Motor neuron (in vitro differentiated cells): ENCODE data around the gene RALGDS. TPM values are rescaled to one million over a fixed set of nuclear protein-coding genes. Genes with fewer than 3 reads are reported as not detected.
"Not testable (repeated sequence)": the region's sequence is repeated elsewhere in the genome, so short reads cannot be mapped to it uniquely, and the experiment has no call there.

Source experiments
- ATAC-seq, 8 experiments: fragments of 200-7000 bp; cut with Tn5 transposase; replicated peaks in 6 of 8; 2 replicates each; pipeline ENCODE4 v1.8.0; 2021; ENCODE audit warnings: mild to moderate bottlenecking in 8 of 8, moderate library complexity in 8 of 8
- H3K27ac ChIP-seq, 2 donors: fragments of 250-450 bp; sonication (Bioruptor Pico); 2 replicates each; pipeline ENCODE4 v1.9.0; 2021; ENCODE audit warnings: antibody characterized with exemption in 2 of 2, mild to moderate bottlenecking in 2 of 2, moderate library complexity in 1 of 2
- H3K4me1 ChIP-seq, 2 donors: fragments of 250-450 bp; sonication (Bioruptor Pico); replicated peaks in 1 of 2; 2 replicates each; pipeline ENCODE4 v1.6.1; 2021; ENCODE audit warnings: antibody characterized with exemption in 2 of 2, mild to moderate bottlenecking in 2 of 2, moderate library complexity in 1 of 2
- H3K4me3 ChIP-seq, 5 donors: fragments of 250-450 bp; sonication (Bioruptor Pico); 2 replicates each; pipeline ENCODE4 v1.9.0; 2021; ENCODE audit warnings: antibody characterized with exemption in 5 of 5, mild to moderate bottlenecking in 5 of 5, moderate library complexity in 4 of 5
- WGBS, 10 experiments: fragments of 450-650 bp; shearing (Covaris generic); methylation state at CpG; one replicate each; pipeline ENCODE4 v1.0.0; 2022; 5-methylcytosine and 5-hydroxymethylcytosine counted together
- in situ Hi-C, 9 experiments: fragments of 400-800 bp; cut with MboI; loops; one replicate each; pipeline ENCODE4 v1.15.0; 2021; ENCODE audit warnings: low sequenced_read_pairs in 9 of 9, low pct_unique_long_range_greater_than_20kb in 2 of 9; ENCODE audit not compliant: unreplicated experiment in 9 of 9
- total RNA-seq, 8 experiments: library from RNA; unstranded; fragments of 300-600 nt; gene quantifications; 2 replicates each; pipeline versions ENCODE4 v1.2.3 to v1.2.4, GENCODE V29; 2022

The RALGDS gene
- total RNA-seq, 8 experiments from 2014 or later: 18.3 to 85.1 (median 52.9) TPM

DNA sequence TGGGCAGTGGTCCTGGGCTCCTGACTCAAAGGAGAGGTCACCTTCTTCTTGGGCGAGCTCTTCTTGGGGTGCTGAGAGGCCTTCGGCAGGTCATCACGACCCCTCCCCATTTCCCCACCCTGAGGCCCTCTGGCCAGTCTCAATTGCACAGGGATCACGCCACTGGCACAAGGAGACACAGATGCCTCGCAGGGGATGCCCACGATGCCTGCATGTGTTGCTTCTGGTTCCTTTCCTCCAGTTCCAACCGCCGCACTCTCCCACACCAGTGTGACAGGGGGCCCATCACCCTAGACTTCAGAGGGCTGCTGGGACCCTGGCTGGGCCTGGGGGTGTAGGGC, 57.9 kb downstream of the RALGDS start:
- ATAC-seq: no peak
- peaks cover 16 to 20% of the 10 kb centered on the region in 2 donors for H3K4me1 ChIP-seq
- no peak overlapping the region for H3K4me3 ChIP-seq
- H3K27ac ChIP-seq: no peak overlapping the region
- WGBS, 10 experiments: 100% methylated on average over 2 of the region's 8 CpGs; no CpG with 5 or more reads in 9 of the 10 experiments
- in situ Hi-C loops: no loop called here

DNA sequence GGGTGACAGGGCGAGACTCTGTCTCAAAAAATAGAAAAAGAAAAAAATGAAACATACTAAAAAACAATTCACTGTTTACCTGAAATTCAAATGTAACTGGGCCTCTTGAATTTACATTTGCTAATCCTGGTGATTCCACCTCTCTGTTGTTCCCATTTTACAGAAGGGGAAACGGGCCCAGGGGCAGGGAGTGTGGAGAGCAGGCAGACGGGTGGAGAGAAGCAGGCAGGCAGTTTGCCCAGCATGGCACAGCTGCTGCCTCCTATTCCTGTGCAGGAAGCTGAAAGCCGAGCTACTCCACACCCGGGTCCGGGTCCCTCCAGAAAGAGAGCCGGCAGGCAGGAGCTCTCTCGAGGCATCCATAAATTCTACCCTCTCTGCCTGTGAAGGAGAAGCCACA, 58.5 kb downstream of the RALGDS start:
- H3K4me1 ChIP-seq: peaks cover 16 to 20% of the 10 kb centered on the region in 2 donors
- H3K4me3 ChIP-seq, H3K27ac ChIP-seq, in situ Hi-C loops: not testable (repeated sequence)
- ATAC-seq: peak in 1 of 8 experiments; percentile 14
- no CpG with 5 or more reads among the region's 8 CpGs for WGBS, 10 experiments

DNA sequence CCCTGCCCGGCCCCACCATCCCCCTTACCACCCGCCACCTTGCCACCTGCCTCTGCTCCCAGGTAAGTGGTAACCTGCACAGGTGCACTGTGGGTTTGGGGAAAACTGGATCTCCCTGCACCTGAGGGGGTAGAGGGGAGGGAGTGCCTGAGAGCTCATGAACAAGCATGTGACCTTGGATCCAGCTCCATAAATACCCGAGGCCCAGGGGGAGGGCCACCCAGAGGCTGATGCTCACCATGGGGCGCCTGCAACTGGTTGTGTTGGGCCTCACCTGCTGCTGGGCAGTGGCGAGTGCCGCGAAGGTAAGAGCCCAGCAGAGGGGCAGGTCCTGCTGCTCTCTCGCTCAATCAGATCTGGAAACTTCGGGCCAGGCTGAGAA, 59.3 kb downstream of the RALGDS start, which contains the start of gene CEL:
CEL (plus strand) TSS at position 218 of the 382 bp plus-strand sequence; CDS start at position 240, 22 bp downstream.
- peak within 1 kb of the TSS in 1 of 2 donors; percentile 20 for H3K27ac ChIP-seq
- H3K4me3 ChIP-seq, in situ Hi-C loops, ATAC-seq: not testable (repeated sequence)
- peaks cover 16 to 20% of the 10 kb centered on the region in 2 donors for H3K4me1 ChIP-seq
- WGBS, 10 experiments: no CpG with 5 or more reads among the region's 9 CpGs

DNA sequence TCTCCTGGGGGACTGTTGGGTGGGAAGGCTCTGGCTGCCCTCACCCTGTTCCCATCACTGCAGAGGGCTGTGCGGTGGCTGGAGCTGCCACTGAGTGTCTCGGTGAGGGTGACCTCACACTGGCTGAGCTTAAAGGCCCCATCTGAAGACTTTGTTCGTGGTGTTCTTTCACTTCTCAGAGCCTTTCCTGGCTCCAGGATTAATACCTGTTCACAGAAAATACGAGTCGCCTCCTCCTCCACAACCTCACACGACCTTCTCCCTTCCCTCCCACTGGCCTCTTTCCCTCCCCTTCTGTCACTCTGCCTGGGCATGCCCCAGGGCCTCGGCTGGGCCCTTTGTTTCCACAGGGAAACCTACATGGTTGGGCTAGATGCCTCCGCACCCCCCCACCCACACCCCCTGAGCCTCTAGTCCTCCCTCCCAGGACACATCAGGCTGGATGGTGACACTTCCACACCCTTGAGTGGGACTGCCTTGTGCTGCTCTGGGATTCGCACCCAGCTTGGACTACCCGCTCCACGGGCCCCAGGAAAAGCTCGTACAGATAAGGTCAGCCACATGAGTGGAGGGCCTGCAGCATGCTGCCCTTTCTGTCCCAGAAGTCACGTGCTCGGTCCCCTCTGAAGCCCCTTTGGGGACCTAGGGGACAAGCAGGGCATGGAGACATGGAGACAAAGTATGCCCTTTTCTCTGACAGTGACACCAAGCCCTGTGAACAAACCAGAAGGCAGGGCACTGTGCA, 59.8 kb downstream of the RALGDS start:
- H3K4me3 ChIP-seq, in situ Hi-C loops: not testable (repeated sequence)
- H3K4me1 ChIP-seq: peaks cover 16 to 20% of the 10 kb centered on the region in 2 donors
- ATAC-seq: peak; percentile 51 to 90 (median 80)
- no CpG with 5 or more reads among the region's 14 CpGs for WGBS, 10 experiments
- peak overlapping the region in 1 of 2 donors; percentile 20 for H3K27ac ChIP-seq

DNA sequence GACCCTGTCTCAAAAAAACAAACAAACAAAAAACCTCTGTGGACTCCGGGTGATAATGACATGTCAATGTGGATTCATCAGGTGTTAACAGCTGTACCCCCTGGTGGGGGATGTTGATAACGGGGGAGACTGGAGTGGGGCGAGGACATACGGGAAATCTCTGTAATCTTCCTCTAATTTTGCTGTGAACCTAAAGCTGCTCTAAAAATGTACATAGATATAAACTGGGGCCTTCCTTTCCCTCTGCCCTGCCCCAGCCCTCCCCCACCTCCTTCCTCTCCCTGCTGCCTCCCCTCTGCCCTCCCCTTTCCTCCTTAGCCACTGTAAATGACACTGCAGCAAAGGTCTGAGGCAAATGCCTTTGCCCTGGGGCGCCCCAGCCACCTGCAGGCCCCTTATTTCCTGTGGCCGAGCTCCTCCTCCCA, 60.6 kb downstream of the RALGDS start:
- peak; percentile 42 to 74 (median 53) for ATAC-seq
- in situ Hi-C loops: no loop called here
- peaks cover 16 to 20% of the 10 kb centered on the region in 2 donors for H3K4me1 ChIP-seq
- 20 to 40% methylated on average over 1 to 3 of the region's 6 CpGs; no CpG with 5 or more reads in 8 of the 10 experiments for WGBS, 10 experiments
- H3K4me3 ChIP-seq: no peak overlapping the region
- peak overlapping the region in 1 of 2 donors; percentile 1 for H3K27ac ChIP-seq

DNA sequence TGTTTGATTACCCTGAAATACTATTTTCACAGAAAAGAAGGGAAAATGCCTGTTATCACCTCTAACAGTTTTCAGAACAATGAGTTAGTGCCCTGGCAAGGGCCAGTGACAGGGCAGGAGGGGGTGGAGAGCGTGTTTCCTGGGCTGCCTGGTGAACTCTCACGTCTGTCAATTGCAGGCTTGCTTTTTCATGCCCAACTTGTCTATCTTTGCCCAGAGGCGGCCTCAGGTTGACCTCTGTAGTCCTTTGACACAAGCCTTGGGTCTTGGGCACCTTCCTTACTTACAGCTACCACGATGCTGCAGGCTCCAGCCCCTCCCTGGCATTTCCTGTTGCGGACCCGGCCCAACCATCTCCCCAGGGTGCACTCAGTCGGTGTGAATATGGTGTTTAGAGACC, 61.4 kb downstream of the RALGDS start:
- H3K27ac ChIP-seq: no peak overlapping the region
- ATAC-seq: no peak
- 13 to 88% (median 58%) methylated on average over 2 to 3 of the region's 7 CpGs; no CpG with 5 or more reads in 6 of the 10 experiments for WGBS, 10 experiments
- H3K4me1 ChIP-seq: peaks cover 16 to 20% of the 10 kb centered on the region in 2 donors
- no peak overlapping the region for H3K4me3 ChIP-seq
- in situ Hi-C loops: no loop called here

DNA sequence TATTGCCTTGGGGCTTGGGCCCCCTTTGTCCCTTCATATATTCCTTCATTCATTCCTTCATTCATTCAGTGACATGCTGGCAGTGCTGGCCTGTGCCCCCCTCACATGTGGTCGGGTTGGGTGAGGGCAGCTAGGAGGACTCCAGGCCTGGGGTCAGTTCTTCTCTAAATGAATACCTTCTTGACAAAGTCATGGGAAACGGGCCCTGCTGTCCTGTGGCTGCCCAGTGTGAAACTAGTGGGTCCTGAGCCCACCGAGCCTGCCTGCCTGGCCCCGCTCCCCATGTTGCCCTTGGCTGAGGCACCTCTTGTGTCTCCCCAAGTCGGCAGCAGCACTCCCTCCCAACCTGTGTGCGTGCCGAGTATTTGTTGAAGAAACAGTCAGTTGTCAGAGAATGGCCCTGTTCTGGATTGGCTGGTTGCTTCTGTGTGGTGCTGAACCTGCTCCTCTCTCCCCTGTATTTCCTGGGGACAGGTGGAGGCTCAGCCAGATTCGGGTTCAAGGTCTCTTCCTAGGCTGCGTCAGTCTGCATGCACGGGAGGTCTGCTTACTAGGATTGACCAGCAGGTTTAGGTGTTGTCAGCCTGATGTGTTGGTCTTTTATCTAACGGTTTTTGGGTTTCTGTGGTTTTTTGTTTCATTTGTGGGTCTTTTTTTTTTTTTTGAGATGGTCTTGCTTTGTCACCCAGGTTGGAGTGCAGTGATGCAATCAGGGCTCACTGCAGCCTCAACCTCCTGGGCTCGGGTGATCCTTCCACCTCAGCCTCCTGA, 62.3 kb downstream of the RALGDS start:
- ATAC-seq: no peak
- in situ Hi-C loops: no loop called here
- Histone ChIP-seq H3K27ac (no peak overlapping the region), H3K4me3 (no peak overlapping the region), H3K4me1 (peaks cover 16 to 20% of the 10 kb centered on the region in 2 donors)
- 53 to 100% (median 78%) methylated on average over 2 to 6 of the region's 12 CpGs; no CpG with 5 or more reads in 2 of the 10 experiments for WGBS, 10 experiments

DNA sequence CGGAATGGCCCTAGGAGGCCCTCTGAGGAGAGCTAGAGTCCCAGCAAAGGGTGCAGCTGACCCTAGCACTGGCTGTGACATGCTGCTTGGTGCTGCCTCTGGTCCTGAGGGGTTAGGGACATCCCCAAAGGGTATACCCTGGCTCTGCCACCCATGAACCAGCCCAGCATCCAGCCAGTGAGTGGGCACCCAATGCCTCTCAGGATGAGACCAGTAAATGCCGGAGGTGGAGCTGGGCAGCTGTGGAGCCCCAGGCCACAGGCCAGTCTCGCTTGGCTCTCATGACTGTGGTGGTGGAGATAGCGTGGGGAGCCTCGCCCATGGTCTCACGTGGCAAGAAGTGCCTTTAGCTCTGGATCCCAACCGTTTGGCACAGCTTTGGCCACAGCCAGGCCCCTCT, 63.0 kb downstream of the RALGDS start:
- 100% methylated on average over 5 of the region's 7 CpGs; no CpG with 5 or more reads in 9 of the 10 experiments for WGBS, 10 experiments

DNA sequence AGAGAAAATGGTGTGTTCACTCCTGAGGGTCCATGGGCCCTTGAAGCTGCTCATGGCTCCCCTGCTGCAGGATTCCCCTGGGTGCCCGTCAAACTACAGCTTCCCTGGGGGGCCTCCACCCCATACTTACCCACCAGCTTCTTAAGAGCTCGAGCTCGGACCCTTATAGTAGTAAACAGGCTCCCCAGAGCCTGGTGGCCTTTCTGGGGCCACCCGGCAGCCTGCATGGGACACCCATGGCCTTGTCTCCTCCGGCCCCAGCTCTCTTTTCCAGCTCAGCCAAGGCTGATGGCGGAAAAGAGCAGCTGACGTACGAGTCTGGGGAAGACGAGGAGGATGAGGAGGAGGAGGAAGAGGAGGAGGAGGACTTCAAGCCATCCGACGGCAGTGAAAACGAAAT, 63.5 kb downstream of the RALGDS start:
- WGBS, 10 experiments: 100% methylated on average over 4 of the region's 12 CpGs; no CpG with 5 or more reads in 9 of the 10 experiments
- Histone ChIP-seq H3K4me1 (peaks cover 16 to 20% of the 10 kb centered on the region in 2 donors), H3K27ac (no peak overlapping the region), H3K4me3 (no peak overlapping the region)
- no peak for ATAC-seq
- in situ Hi-C loops: no loop called here

More for the DNA sequence above, 63.0 kb downstream of the RALGDS start:
- no peak for ATAC-seq
- H3K4me1 ChIP-seq: peaks cover 16 to 20% of the 10 kb centered on the region in 2 donors
- no peak overlapping the region for H3K27ac ChIP-seq
- in situ Hi-C loops: no loop called here
- no peak overlapping the region for H3K4me3 ChIP-seq

DNA sequence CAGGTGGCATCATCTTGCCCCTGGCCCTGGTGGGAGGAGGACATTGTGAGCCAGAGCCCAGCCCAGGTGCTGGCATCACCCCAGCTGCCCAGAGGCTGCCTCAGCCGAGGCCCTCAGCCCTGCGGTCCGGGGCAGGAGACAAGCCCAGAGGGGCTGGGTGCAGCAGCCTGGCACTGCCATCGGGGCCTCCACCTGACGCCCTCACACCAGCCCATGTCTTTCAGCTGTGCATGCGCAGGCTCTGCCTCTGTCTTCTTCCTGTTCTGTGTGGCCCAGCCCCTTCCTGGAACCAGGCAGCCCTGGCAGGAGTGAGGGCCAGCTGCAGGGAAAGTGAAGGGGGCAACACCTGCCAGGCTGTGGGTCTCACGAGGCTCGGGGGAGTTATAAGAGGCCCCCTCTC, 64.0 kb downstream of the RALGDS start:
- Histone ChIP-seq H3K4me3 (no peak overlapping the region), H3K4me1 (peaks cover 16 to 20% of the 10 kb centered on the region in 2 donors), H3K27ac (no peak overlapping the region)
- in situ Hi-C loops: no loop called here
- no peak for ATAC-seq
- 86 to 100% methylated on average over 2 to 3 of the region's 8 CpGs; no CpG with 5 or more reads in 8 of the 10 experiments for WGBS, 10 experiments

DNA sequence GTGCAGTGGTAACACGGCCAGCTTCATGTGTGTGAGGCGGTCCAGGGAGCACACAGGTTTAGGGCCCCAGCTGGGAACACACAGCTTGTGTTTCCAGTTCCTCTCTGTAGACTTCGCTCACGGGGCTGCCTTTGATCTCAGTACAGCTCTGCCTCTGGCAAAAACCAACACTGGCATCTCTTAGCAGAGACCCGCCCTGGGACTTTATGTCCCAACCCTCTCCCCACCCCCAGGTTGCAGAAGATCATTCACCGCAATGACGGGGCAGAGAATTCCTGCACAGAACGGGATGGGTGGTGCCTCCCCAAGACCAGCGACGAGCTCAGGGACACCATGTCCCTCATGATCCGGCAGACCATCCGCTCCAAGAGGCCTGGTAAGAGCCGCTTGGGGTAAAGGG, 64.5 kb downstream of the RALGDS start:
- Histone ChIP-seq H3K27ac (no peak overlapping the region), H3K4me3 (no peak overlapping the region), H3K4me1 (peaks cover 16 to 20% of the 10 kb centered on the region in 2 donors)
- 60 to 100% (median 100%) methylated on average over 1 to 3 of the region's 13 CpGs; no CpG with 5 or more reads in 6 of the 10 experiments for WGBS, 10 experiments
- in situ Hi-C loops: no loop called here
- ATAC-seq: no peak

DNA sequence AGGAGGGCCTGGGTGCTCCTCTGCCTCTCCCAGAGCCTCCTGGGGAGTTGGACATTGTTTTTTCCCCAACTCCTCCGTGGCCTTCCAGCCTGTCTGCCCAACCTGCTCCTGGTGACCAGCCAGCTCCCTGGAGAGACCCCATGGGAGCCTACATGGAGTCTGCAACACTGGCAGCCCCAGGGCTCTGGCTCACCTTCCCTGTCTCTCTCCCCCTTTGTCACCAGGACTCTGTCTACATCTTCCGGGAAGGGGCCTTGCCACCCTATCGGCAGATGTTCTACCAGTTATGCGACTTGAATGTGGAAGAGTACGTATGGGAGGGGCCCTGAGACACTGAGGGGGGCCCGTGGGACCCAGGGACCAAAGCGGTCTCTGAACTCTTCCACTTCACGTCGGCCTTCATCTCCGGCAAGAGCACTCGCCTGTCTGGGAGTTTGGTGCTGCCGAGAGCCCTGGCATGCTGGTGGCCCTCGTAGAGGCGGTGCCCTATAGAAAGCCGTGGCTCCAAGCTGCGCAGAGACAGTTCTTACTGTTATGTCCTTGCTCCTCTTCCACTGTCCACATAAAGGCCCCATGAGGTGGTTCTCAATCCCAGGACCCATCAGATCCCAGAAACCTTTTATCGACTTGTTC, 65.1 kb downstream of the RALGDS start:
- ATAC-seq: no peak
- in situ Hi-C loops: no loop called here
- H3K4me3 ChIP-seq: no peak overlapping the region
- peaks cover 9 to 13% of the 10 kb centered on the region in 2 donors for H3K4me1 ChIP-seq
- 80 to 100% (median 98%) methylated on average over 1 to 16 of the region's 17 CpGs; no CpG with 5 or more reads in 2 of the 10 experiments for WGBS, 10 experiments
- no peak overlapping the region for H3K27ac ChIP-seq

DNA sequence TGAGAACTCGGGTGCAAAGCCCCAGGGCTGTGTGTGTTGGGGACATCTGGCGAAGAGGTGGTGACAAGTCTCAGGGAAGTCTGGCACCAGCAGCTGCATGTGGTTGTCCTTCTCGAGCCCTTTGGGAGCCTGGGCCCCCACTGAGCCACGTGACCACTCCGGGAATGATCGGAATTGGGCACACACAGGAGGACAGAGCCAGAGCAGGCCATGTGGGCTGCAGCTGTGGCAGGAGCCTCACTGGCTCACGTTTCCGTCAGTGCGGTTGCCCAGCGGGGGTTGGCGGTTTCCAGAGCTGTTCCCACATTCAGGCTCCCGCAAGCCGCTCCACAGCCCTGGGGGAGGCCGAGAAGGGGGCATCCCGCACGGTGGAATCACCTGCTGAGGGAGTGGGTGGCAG, 66.1 kb downstream of the RALGDS start:
- in situ Hi-C loops: no loop called here
- H3K4me1 ChIP-seq: peaks cover 1 to 6% of the 10 kb centered on the region in 2 donors
- peak in 2 of 8 experiments; percentile 84 to 88 for ATAC-seq
- H3K27ac ChIP-seq: no peak overlapping the region
- H3K4me3 ChIP-seq: no peak overlapping the region
- WGBS, 10 experiments: 83 to 90% (median 84%) methylated on average over 2 to 6 of the region's 16 CpGs; no CpG with 5 or more reads in 7 of the 10 experiments
